ENCODE results near the gene SUMO3. TPM values are rescaled to one million over a fixed set of nuclear protein-coding genes. Genes with fewer than 3 reads are reported as not detected.

The SUMO3 gene
- total and polyA plus RNA-seq, 3 donors from 2014 or later, result 69.9 to 93.0 (median 87.9) TPM

GRCh38 chr21:44762221-44763049 lies 55.4 kb downstream of the SUMO3 start:
- Histone ChIP-seq H3K4me1 (peaks cover 3% of the 10 kb centered on the region), H3K36me3 (ENCODE audit: low read depth, missing control alignments) (no peaks in the 10 kb centered on the region), H3K9me3 (no peaks in the 10 kb centered on the region), H3K27me3 (no peaks in the 10 kb centered on the region), H3K4me3 (no peak overlapping the region), H3K27ac (no peak overlapping the region)
- DNase-seq, result no peak
- intact Hi-C loops (cut with DNase I; ENCODE audit: low total_unique reads), result no loop called here
- 86 to 90% methylated on average over 21 to 24 of the region's 24 CpGs for WGBS, 2 donors
- TF ChIP-seq CTCF (IDR thresholded peaks at IDR 0.05), result no peak
- TF ChIP-seq POLR2A (IDR thresholded peaks at IDR 0.05), result no peak

GRCh38 chr21:44761747-44762208 lies 56.1 kb downstream of the SUMO3 start:
- peaks cover 3% of the 10 kb centered on the region for H3K4me1 ChIP-seq
- H3K27ac ChIP-seq, result no peak overlapping the region
- intact Hi-C loops (cut with DNase I; ENCODE audit: low total_unique reads), result no loop called here
- H3K27me3 ChIP-seq, result no peaks in the 10 kb centered on the region
- H3K9me3 ChIP-seq, result no peaks in the 10 kb centered on the region
- no peaks in the 10 kb centered on the region for H3K36me3 ChIP-seq (ENCODE audit: low read depth, missing control alignments)
- H3K4me3 ChIP-seq, result no peak overlapping the region
- DNase-seq, result no peak
- 85 to 90% methylated on average over 7 to 14 of the region's 14 CpGs for WGBS, 2 donors
- TF ChIP-seq CTCF (IDR thresholded peaks at IDR 0.05) (no peak), POLR2A (IDR thresholded peaks at IDR 0.05) (no peak)

GRCh38 chr21:44761011-44761729 lies 56.7 kb downstream of the SUMO3 start:
- no peak for DNase-seq
- 70 to 76% methylated on average over 21 of the region's 21 CpGs for WGBS, 2 donors
- no peaks in the 10 kb centered on the region for H3K9me3 ChIP-seq
- intact Hi-C loops (cut with DNase I; ENCODE audit: low total_unique reads), result no loop called here
- H3K36me3 ChIP-seq (ENCODE audit: low read depth, missing control alignments), result no peaks in the 10 kb centered on the region
- TF ChIP-seq CTCF (IDR thresholded peaks at IDR 0.05) (no peak), POLR2A (IDR thresholded peaks at IDR 0.05) (no peak)
- H3K27ac ChIP-seq, result no peak overlapping the region
- H3K4me3 ChIP-seq, result no peak overlapping the region
- H3K27me3 ChIP-seq, result no peaks in the 10 kb centered on the region
- peaks cover 3% of the 10 kb centered on the region for H3K4me1 ChIP-seq

GRCh38 chr21:44760376-44760775 lies 57.5 kb downstream of the SUMO3 start:
- TF ChIP-seq POLR2A (IDR thresholded peaks at IDR 0.05), result no peak
- no peak for TF ChIP-seq CTCF (IDR thresholded peaks at IDR 0.05)
- intact Hi-C loops (cut with DNase I; ENCODE audit: low total_unique reads), result no loop called here

More at GRCh38 chr21:44760376-44760775, 57.5 kb downstream of the SUMO3 start:
- Histone ChIP-seq H3K4me1 (no peaks in the 10 kb centered on the region), H3K36me3 (ENCODE audit: low read depth, missing control alignments) (no peaks in the 10 kb centered on the region), H3K9me3 (no peaks in the 10 kb centered on the region), H3K27me3 (no peaks in the 10 kb centered on the region), H3K27ac (no peak overlapping the region), H3K4me3 (no peak overlapping the region)
- no peak for DNase-seq
- 81 to 83% methylated on average over 7 to 9 of the region's 9 CpGs for WGBS, 2 donors

Measured in testis (tissue), 3 donors.